Lung (tissue), 12 donors: ENCODE results near the gene IGF2R. TPM values are rescaled to one million over a fixed set of nuclear protein-coding genes. Genes with fewer than 3 reads are reported as not detected.
A peak's percentile ranks its signal among the peaks of the same experiment; 100 is the strongest.

ENCODE experiments used
- ATAC-seq: fragments of 200-7000 bp; cut with Tn5 transposase; one replicate; pipeline ENCODE4 v1.9.1; 2020; ENCODE audit warnings: moderate number of reproducible peaks; ENCODE audit not compliant: insufficient read depth, low FRiP score
- DNase-seq, 3 donors: peaks; one replicate each; pipeline ENCODE4 v3.0.0-alpha.2; 2013 to 2017
- H3K27ac ChIP-seq, 2 donors: one replicate each; pipeline ENCODE4 v1.5.1; 2013; ENCODE audit warnings: mild to moderate bottlenecking in 2 of 2, moderate library complexity in 2 of 2, control low read depth in 1 of 2, inconsistent platforms in 1 of 2, low read depth in 1 of 2, low read length in 1 of 2
- H3K27me3 ChIP-seq, 3 donors: one replicate each; pipeline ENCODE4 v1.5.1; 2013; ENCODE audit warnings: low read length in 2 of 3; ENCODE audit not compliant: control insufficient read depth in 3 of 3, insufficient read depth in 3 of 3
- H3K36me3 ChIP-seq, 4 donors: one replicate each; pipeline ENCODE4 v1.5.1; 2013; ENCODE audit warnings: low read length in 4 of 4, mild to moderate bottlenecking in 1 of 4, moderate library complexity in 1 of 4; ENCODE audit not compliant: control insufficient read depth in 4 of 4, insufficient read depth in 4 of 4
- H3K4me1 ChIP-seq, 5 donors: one replicate each; pipeline ENCODE4 v1.5.1; 2013; ENCODE audit warnings: low read length in 5 of 5, mild to moderate bottlenecking in 2 of 5, moderate library complexity in 1 of 5; ENCODE audit not compliant: control insufficient read depth in 5 of 5, insufficient read depth in 5 of 5
- H3K4me3 ChIP-seq: one replicate; pipeline ENCODE4 v1.5.1; 2013; ENCODE audit warnings: mild to moderate bottlenecking, control low read depth, moderate library complexity
- H3K9ac ChIP-seq, 2 donors: one replicate each; pipeline ENCODE4 v1.5.1; 2013; ENCODE audit warnings: low read length in 2 of 2, control low read depth in 1 of 2; ENCODE audit not compliant: insufficient read depth in 1 of 2
- H3K9me3 ChIP-seq, 4 donors: one replicate each; pipeline ENCODE4 v1.5.1; 2013; ENCODE audit warnings: low read length in 3 of 4, mild to moderate bottlenecking in 1 of 4, moderate library complexity in 1 of 4; ENCODE audit not compliant: control insufficient read depth in 4 of 4, insufficient read depth in 3 of 4
- CTCF ChIP-seq: IDR thresholded peaks from 2 replicates; pipeline ENCODE4 v1.5.1; 2012; ENCODE audit warnings: mild to moderate bottlenecking; ENCODE audit errors: control extremely low read depth, extremely low read depth
- WGBS, 2 donors: extraction: QIAGEN DNeasy Blood & Tissue Kit; methylation state at CpG; one replicate each; pipeline ENCODE4 v1.1.7; 2013; 5-methylcytosine and 5-hydroxymethylcytosine counted together
- polyA plus RNA-seq, 2 donors: library from polyadenylated mRNA; stranded (reverse); fragments of 200-250 nt; gene quantifications; one replicate each; pipeline ENCODE4 v1.2.1, GENCODE V29; 2013
- total RNA-seq, 2 donors: library from RNA; depleted of rRNA in 1 of 2; stranded (reverse); fragments of >200 nt in 1 of 2; gene quantifications; one replicate each; pipeline ENCODE4 v1.2.1, GENCODE V29; 2014 to 2021
- donor health status: control.
- donor health status: control.
- donor health status: Bipolar disorder and iron deficiency.
- donor health status: healthy.
- donor health status: DM: yes; HTN: yes; CAD: no.

Gene IGF2R
- total and polyA plus RNA-seq, 4 donors: 30.0 to 125 (median 92.6) TPM

- peaks cover 0 to 10% (median 2%) of the 10 kb centered on the region in 5 donors for H3K4me1 ChIP-seq
- H3K9me3 ChIP-seq: peaks cover 0 to 5% (median 0%) of the 10 kb centered on the region in 4 donors
- TF ChIP-seq CTCF: no peak
- no peaks in the 10 kb centered on the region for H3K36me3 ChIP-seq
- H3K9ac ChIP-seq: no peak overlapping the region
- H3K4me3 ChIP-seq: no peak overlapping the region
- ATAC-seq (no peak), DNase-seq (no peak)
- H3K27ac ChIP-seq: no peak overlapping the region
- 97% methylated on average over 2 of the region's 2 CpGs for WGBS, 2 donors
- no peaks in the 10 kb centered on the region for H3K27me3 ChIP-seq
Observed at GRCh38 chr6:159935633-159936032, 33.2 kb upstream of the IGF2R start.

- Histone ChIP-seq H3K9me3 (peaks cover 0 to 8% (median 3%) of the 10 kb centered on the region in 4 donors), H3K9ac (no peak overlapping the region), H3K27ac (no peak overlapping the region), H3K4me3 (no peak overlapping the region), H3K36me3 (no peaks in the 10 kb centered on the region), H3K4me1 (peaks cover 0 to 7% (median 0%) of the 10 kb centered on the region in 5 donors), H3K27me3 (no peaks in the 10 kb centered on the region)
- ATAC-seq (no peak), DNase-seq (peak; percentile 50 to 92 (median 83))
- WGBS, 2 donors: 68 to 92% methylated on average over 6 of the region's 6 CpGs
- no peak for TF ChIP-seq CTCF
Observed at GRCh38 chr6:159939591-159940016, 29.3 kb upstream of the IGF2R start.

- no peak overlapping the region for H3K4me3 ChIP-seq
- H3K27ac ChIP-seq: no peak overlapping the region
- peak; percentile 48 for ATAC-seq
- no peaks in the 10 kb centered on the region for H3K27me3 ChIP-seq
- peak; percentile 23 for TF ChIP-seq CTCF
- peaks cover 0 to 10% (median 3%) of the 10 kb centered on the region in 4 donors for H3K9me3 ChIP-seq
- peak in 2 of 3 donors; percentile 44 to 59 for DNase-seq
- H3K9ac ChIP-seq: no peak overlapping the region
- peaks cover 0 to 7% (median 0%) of the 10 kb centered on the region in 5 donors for H3K4me1 ChIP-seq
- H3K36me3 ChIP-seq: no peaks in the 10 kb centered on the region
- WGBS, 2 donors: 71 to 73% methylated on average over 11 of the region's 11 CpGs
Observed at GRCh38 chr6:159941286-159942113, 27.4 kb upstream of the IGF2R start.
